ENCODE measurements around the gene LRMDA. TPM values are rescaled to one million over a fixed set of nuclear protein-coding genes. Genes with fewer than 3 reads are reported as not detected.

The LRMDA gene
- total RNA-seq, 1 experiment from 2014 or later: 0.24 TPM

GRCh38 chr10:76333796-76334195 is 902.4 kb downstream of the LRMDA start:
- Histone ChIP-seq H3K36me3 (no peaks in the 10 kb centered on the region), H3K9me3 (replicated peaks) (no peaks in the 10 kb centered on the region), H3K27ac (no peak overlapping the region), H3K4me1 (no peaks in the 10 kb centered on the region), H3K4me3 (no peak overlapping the region), H3K27me3 (no peaks in the 10 kb centered on the region)
- DNase-seq: no peak

- Histone ChIP-seq H3K4me3 (no peak overlapping the region), H3K27ac (no peak overlapping the region), H3K4me1 (no peaks in the 10 kb centered on the region), H3K27me3 (no peaks in the 10 kb centered on the region), H3K9me3 (replicated peaks) (no peaks in the 10 kb centered on the region), H3K36me3 (no peaks in the 10 kb centered on the region)
- peak in 1 of 2 experiments; percentile 6 for DNase-seq
Measured at GRCh38 chr10:76334255-76334654, 902.8 kb downstream of the LRMDA start.

DNA sequence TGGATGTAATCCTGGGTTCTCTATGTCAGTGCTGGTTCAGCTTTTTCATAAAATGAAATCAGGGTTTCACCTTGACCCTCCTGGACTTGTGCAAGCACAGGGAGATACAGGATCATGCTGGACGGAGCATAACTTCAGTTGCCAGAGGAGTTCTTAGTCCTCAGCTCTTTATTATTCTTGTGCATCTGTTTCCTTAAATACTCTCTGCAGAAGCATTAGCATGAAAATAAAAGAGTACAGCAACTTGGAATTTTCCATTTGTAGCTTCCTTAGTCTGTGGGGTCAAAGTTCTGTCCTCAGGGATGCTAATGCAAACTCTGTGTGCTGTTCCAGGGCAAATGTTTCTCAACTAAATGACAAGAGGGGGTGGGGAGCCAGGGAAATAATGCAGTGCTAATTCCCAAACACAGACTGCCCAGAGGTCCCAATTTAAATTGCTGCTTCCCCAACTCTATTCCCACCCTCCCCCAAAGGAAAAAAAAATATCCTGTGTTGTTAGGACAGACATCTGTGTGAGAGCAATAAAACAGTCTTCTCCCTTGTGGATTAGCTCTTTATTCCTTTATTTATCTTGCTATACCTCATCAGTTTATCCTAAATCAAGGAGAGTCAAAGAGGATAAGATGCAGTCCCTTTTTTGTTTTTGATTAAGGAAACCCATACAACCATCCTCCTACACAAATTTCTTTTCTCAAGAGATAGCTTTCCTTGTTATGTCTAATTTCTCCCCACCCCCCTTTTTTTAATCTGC is 905.0 kb downstream of the LRMDA start:
- no peak for DNase-seq
- no peak overlapping the region for H3K4me3 ChIP-seq
- no peaks in the 10 kb centered on the region for H3K4me1 ChIP-seq
- no peaks in the 10 kb centered on the region for H3K36me3 ChIP-seq
- no peak overlapping the region for H3K27ac ChIP-seq
- no peaks in the 10 kb centered on the region for H3K27me3 ChIP-seq
- H3K9me3 ChIP-seq (replicated peaks): no peaks in the 10 kb centered on the region

DNA sequence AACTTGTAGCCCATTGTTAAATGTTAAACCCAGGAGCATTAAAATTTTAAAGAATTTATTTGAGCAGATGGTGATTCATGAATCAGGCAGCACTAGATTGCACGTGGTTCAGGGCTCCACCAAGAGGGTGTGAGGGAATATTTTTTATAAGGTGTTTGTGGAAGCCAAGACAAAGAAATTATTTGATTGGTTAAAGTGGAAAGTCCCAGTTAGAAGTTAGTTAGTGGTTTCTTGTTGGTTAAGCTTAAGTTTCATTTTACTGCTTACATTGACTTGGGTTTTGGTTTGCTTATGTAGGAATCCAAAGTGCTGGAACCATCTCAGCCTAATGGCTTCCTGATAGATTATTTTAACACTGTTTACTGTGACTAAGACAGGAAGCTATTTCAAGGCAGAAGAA is 906.2 kb downstream of the LRMDA start:
- Histone ChIP-seq H3K4me3 (no peak overlapping the region), H3K27ac (no peak overlapping the region), H3K9me3 (replicated peaks) (no peaks in the 10 kb centered on the region), H3K4me1 (no peaks in the 10 kb centered on the region), H3K27me3 (no peaks in the 10 kb centered on the region), H3K36me3 (no peaks in the 10 kb centered on the region)
- DNase-seq: no peak

GRCh38 chr10:76338187-76338586 is 906.8 kb downstream of the LRMDA start:
- no peaks in the 10 kb centered on the region for H3K4me1 ChIP-seq
- no peak for DNase-seq
- no peak overlapping the region for H3K4me3 ChIP-seq
- H3K36me3 ChIP-seq: no peaks in the 10 kb centered on the region
- H3K9me3 ChIP-seq (replicated peaks): no peaks in the 10 kb centered on the region
- H3K27me3 ChIP-seq: no peaks in the 10 kb centered on the region
- H3K27ac ChIP-seq: no peak overlapping the region

- H3K9me3 ChIP-seq (replicated peaks): no peaks in the 10 kb centered on the region
- H3K4me1 ChIP-seq: no peaks in the 10 kb centered on the region
- DNase-seq: no peak
- H3K27ac ChIP-seq: no peak overlapping the region
- H3K4me3 ChIP-seq: no peak overlapping the region
- H3K27me3 ChIP-seq: no peaks in the 10 kb centered on the region
- no peaks in the 10 kb centered on the region for H3K36me3 ChIP-seq
Measured at GRCh38 chr10:76341740-76342139, 910.3 kb downstream of the LRMDA start.

GRCh38 chr10:76342996-76343395 is 911.6 kb downstream of the LRMDA start:
- no peak for DNase-seq
- Histone ChIP-seq H3K9me3 (replicated peaks) (no peaks in the 10 kb centered on the region), H3K27ac (no peak overlapping the region), H3K4me1 (no peaks in the 10 kb centered on the region), H3K36me3 (no peaks in the 10 kb centered on the region), H3K4me3 (no peak overlapping the region), H3K27me3 (no peaks in the 10 kb centered on the region)

DNA sequence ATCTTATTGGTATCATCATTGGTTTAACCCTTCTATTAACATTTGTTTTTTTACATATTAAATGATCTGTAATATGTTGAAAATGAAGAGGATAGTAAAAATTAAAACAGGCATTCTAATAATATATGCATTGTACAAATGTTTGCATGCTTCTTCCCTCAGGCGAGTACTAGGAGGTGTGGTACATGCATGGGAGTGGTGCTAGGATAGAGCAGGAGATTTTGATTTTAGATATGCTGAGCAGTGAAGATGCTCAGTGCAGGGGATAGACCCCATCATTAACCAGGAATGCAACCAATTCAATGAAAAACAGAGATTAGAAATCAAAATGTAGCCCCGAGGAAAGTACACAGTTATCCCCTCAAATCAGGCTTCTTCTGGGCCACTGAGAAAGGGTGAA is 916.4 kb downstream of the LRMDA start:
- Histone ChIP-seq H3K36me3 (no peaks in the 10 kb centered on the region), H3K9me3 (replicated peaks) (no peaks in the 10 kb centered on the region), H3K4me3 (no peak overlapping the region), H3K27ac (no peak overlapping the region), H3K4me1 (peaks cover 7% of the 10 kb centered on the region; the same call in 1 of the 2 replicates), H3K27me3 (no peaks in the 10 kb centered on the region)
- DNase-seq: no peak

- Histone ChIP-seq H3K9me3 (replicated peaks) (no peaks in the 10 kb centered on the region), H3K36me3 (no peaks in the 10 kb centered on the region), H3K4me3 (no peak overlapping the region), H3K4me1 (peaks cover 8% of the 10 kb centered on the region; the same call in 1 of the 2 replicates), H3K27ac (no peak overlapping the region), H3K27me3 (no peaks in the 10 kb centered on the region)
- DNase-seq: no peak
Measured at GRCh38 chr10:76350583-76350982, 919.2 kb downstream of the LRMDA start.

- Histone ChIP-seq H3K9me3 (replicated peaks) (no peaks in the 10 kb centered on the region), H3K36me3 (no peaks in the 10 kb centered on the region), H3K4me1 (peaks cover 23% of the 10 kb centered on the region), H3K4me3 (no peak overlapping the region), H3K27me3 (no peaks in the 10 kb centered on the region), H3K27ac (peak overlapping the region; percentile 26; the same call in 1 of the 2 replicates)
- DNase-seq: peak; percentile 22 to 32
Measured at GRCh38 chr10:76352300-76352699, 920.9 kb downstream of the LRMDA start.

DNA sequence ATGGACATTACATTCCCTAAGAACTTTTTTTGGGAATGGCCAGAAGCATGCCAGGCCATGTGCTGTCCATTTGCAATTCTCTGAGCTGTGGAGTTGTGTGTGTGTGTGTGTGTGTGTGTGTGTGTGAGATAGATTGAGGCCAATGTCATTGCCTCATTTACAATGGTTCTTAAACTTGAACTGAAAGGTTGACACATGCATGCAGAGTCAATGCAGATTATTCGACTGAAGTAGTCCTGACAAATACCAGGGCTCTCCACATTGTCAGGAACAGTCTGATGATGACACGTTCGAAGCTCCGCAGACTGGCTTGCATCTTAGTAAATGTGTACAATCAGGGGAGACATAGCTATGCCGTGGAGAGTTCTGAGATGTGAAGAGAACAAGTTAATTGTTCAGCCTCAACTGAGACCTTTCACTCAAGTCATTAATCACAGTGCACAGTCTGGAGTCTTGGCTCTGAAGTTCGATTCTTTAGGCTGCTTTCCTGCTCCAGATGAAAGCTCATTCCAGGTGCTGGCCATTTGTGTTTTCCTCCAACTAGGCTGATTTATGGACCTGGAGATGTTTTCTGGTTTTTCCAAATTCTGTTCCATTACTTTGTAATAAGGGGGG is 921.9 kb downstream of the LRMDA start:
- Histone ChIP-seq H3K4me1 (peaks cover 27% of the 10 kb centered on the region), H3K9me3 (replicated peaks) (no peaks in the 10 kb centered on the region), H3K27ac (no peak overlapping the region), H3K36me3 (no peaks in the 10 kb centered on the region), H3K27me3 (no peaks in the 10 kb centered on the region), H3K4me3 (no peak overlapping the region)
- no peak for DNase-seq

GRCh38 chr10:76354212-76354738 is 922.9 kb downstream of the LRMDA start:
- H3K27me3 ChIP-seq: no peaks in the 10 kb centered on the region
- no peak overlapping the region for H3K4me3 ChIP-seq
- H3K27ac ChIP-seq: no peak overlapping the region
- H3K9me3 ChIP-seq (replicated peaks): no peaks in the 10 kb centered on the region
- H3K4me1 ChIP-seq: peaks cover 27% of the 10 kb centered on the region
- no peak for DNase-seq
- H3K36me3 ChIP-seq: no peaks in the 10 kb centered on the region

DNA sequence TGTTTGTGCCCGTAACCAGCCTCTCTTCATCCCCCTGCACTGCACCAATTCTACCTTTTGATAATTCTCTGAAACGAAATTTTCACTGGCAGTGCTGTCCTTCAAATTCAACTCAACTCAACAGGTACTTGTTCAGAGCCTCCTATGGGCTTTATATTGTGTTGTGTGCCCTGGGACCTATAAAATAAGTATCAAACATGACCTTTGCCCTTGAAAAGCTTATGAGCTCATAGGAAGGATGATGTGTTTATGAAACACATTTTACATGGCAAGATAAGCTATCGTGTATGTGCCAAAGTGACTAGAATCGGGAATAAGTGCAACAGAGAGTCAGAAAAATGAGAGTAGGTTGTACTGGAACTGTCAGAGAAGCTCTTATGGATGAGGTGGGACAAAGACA is 923.5 kb downstream of the LRMDA start:
- Histone ChIP-seq H3K4me3 (no peak overlapping the region), H3K36me3 (no peaks in the 10 kb centered on the region), H3K27ac (no peak overlapping the region), H3K9me3 (replicated peaks) (no peaks in the 10 kb centered on the region), H3K27me3 (no peaks in the 10 kb centered on the region), H3K4me1 (peaks cover 27% of the 10 kb centered on the region)
- DNase-seq: no peak

DNA sequence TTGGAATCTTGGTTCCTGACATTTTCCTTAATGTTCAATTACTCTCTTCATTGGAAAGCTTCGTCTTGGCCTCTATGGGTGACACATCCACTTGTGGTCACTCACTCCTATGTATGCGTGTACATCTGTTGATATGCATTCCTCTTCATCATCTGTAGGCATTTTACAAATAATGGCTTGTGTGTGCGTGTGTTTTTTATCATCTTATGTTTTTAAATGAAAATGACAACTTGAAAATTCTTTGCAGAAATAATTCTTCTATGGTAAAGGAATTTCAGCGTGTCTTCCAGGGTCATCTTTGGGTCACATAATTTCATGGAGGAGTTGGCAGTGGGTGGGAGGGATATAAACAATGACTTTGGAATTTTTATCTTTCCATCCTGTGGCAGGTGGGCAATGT is 925.1 kb downstream of the LRMDA start:
- H3K4me3 ChIP-seq: no peak overlapping the region
- peak; percentile 16 to 38 for DNase-seq
- peak overlapping the region; percentile 68 for H3K27ac ChIP-seq
- peaks cover 27% of the 10 kb centered on the region for H3K4me1 ChIP-seq
- no peaks in the 10 kb centered on the region for H3K27me3 ChIP-seq
- no peaks in the 10 kb centered on the region for H3K9me3 ChIP-seq (replicated peaks)
- H3K36me3 ChIP-seq: no peaks in the 10 kb centered on the region

GRCh38 chr10:76357726-76358415 is 926.4 kb downstream of the LRMDA start:
- Histone ChIP-seq H3K9me3 (replicated peaks) (no peaks in the 10 kb centered on the region), H3K27ac (peak overlapping the region; percentile 68), H3K36me3 (no peaks in the 10 kb centered on the region), H3K4me3 (no peak overlapping the region), H3K27me3 (no peaks in the 10 kb centered on the region), H3K4me1 (peaks cover 19% of the 10 kb centered on the region)
- no peak for DNase-seq

Measured in SJCRH30 (cell line).